Psoas muscle (tissue), 8 donors: Measurements from ENCODE around the gene DNAL1. TPM values are rescaled to one million over a fixed set of nuclear protein-coding genes. Genes with fewer than 3 reads are reported as not detected.

Experiments
- ATAC-seq, 4 donors: fragments of 200-7000 bp; cut with Tn5 transposase; one replicate each; pipeline ENCODE4 v1.9.1; 2020; ENCODE audit warnings: moderate library complexity in 3 of 4, mild to moderate bottlenecking in 2 of 4
- DNase-seq, 2 donors: peaks; one replicate each; pipeline ENCODE4 v3.0.0-alpha.2; 2020
- H3K27ac ChIP-seq: fragments of 200-600 bp; one replicate; pipeline ENCODE4 v1.8.0; 2022
- H3K27me3 ChIP-seq, 3 donors: fragments of 200-600 bp in 1 of 3; one replicate each; pipeline versions ENCODE4 v1.6.1 to v1.8.0; 2013 to 2022; ENCODE audit warnings: low read length in 2 of 3, mild to moderate bottlenecking in 2 of 3, moderate library complexity in 1 of 3; ENCODE audit not compliant: insufficient read depth in 3 of 3
- H3K36me3 ChIP-seq, 2 donors: fragments of 200-600 bp in 1 of 2; one replicate each; pipeline versions ENCODE4 v1.6.1 to v1.8.0; 2013 to 2022; ENCODE audit warnings: low read depth in 1 of 2, mild to moderate bottlenecking in 1 of 2, moderate library complexity in 1 of 2; ENCODE audit not compliant: insufficient read depth in 1 of 2
- H3K4me1 ChIP-seq: fragments of 200-600 bp; one replicate; pipeline ENCODE4 v1.8.0; 2022
- H3K4me3 ChIP-seq: fragments of 200-600 bp; one replicate; pipeline ENCODE4 v1.8.0; 2022; ENCODE audit warnings: mild to moderate bottlenecking
- H3K9me3 ChIP-seq: fragments of 200-600 bp; one replicate; pipeline ENCODE4 v1.8.0; 2022
- CTCF ChIP-seq: fragments of 200-600 bp; IDR thresholded peaks from one replicate; pipeline ENCODE4 v1.8.0; 2022; ENCODE audit warnings: antibody characterized with exemption
- WGBS, 3 donors: extraction: QIAGEN DNeasy Blood & Tissue Kit; methylation state at CpG; one replicate each; pipeline versions ENCODE4 v1.1.6 to v1.1.7; 2013; 5-methylcytosine and 5-hydroxymethylcytosine counted together
- intact Hi-C, 2 donors: fragments of 100-400 bp; cut with DNase I; formaldehyde crosslinking; loops; one replicate each; pipeline versions ENCODE4 v1.11.0 to v1.14.2; 2022
- polyA plus RNA-seq, 3 donors: library from polyadenylated mRNA; stranded (reverse); fragments of 200-250 nt; gene quantifications; one replicate each; pipeline ENCODE4 v1.2.3, GENCODE V29; 2013
- total RNA-seq, 4 donors: library from RNA; stranded (reverse); fragmentation: NEBNext Ultra II Directional in 2 of 4; extraction: Animal tissue kit (Norgen Biotek cat#: 25700) in 2 of 4; gene quantifications; one replicate each; pipeline versions ENCODE4 v1.2.1 to v1.2.4, GENCODE V29; 2021 to 2023
- donor health status: healthy with polysubstance abuse.
- donor health status: DM: no; HTN: no; CAD: no; lungs with moderate emphysema.
- donor health status: Bipolar disorder and iron deficiency.
- donor health status: healthy.
- donor health status: DM: yes; HTN: yes; CAD: no.
- donor health status: DM: no; HTN: no; CAD: no.
- donor health status: DM: no; HTN: no; CAD: no.
- donor health status: DM: yes; HTN: yes; CAD: no.

The DNAL1 gene
- total and polyA plus RNA-seq, 7 donors = 4.3 to 20.0 (median 6.4) TPM

DNA sequence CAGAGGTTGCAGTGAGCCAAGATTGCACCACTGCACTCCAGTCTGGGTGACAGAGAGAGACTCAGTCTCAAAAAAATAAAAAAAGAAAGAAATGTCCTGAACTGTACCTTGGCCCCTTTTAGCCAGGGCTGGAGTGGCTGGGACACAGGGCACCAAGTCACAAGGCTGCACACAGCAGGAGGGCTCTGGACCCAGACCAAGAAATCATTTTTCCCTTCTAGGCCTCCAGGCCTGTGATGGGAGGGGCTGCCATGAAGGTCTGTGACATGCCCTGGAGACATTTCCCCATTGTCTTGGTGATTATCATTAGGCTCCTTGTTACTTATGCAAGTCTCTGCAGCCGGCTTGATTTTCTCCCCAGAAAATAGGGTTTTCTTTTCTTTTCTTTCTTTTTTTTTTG, 37.5 kb upstream of the DNAL1 start:
- H3K36me3 ChIP-seq = no peaks in the 10 kb centered on the region
- WGBS, 3 donors = 89 to 93% (median 92%) methylated on average over 1 of the region's 1 CpG
- no peaks in the 10 kb centered on the region for H3K4me1 ChIP-seq
- no peak for DNase-seq
- intact Hi-C loops = no loop called here
- H3K9me3 ChIP-seq = no peaks in the 10 kb centered on the region
- H3K4me3 ChIP-seq = no peak overlapping the region
- ATAC-seq = no peak
- no peaks in the 10 kb centered on the region for H3K27me3 ChIP-seq
- TF ChIP-seq CTCF = no peak
- no peak overlapping the region for H3K27ac ChIP-seq

DNA sequence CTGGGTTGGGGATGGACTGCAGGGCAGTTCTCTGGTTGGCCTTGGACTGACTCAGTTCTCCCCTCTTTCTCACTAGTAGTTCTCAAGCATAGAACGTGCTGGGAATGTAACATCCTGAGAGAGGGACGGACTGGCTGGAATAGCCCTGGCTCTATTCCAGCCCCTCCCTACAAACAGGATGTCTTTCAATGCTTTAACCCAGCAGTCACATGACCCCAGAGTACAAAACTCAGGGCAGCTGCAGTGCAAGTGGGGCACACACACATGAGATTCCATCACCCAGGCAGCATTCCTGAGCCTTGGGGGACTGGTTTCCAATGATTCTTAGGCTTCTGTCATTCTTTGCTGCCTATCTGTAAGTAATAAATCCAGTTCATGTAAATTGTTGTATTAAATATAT, 34.1 kb upstream of the DNAL1 start:
- no peaks in the 10 kb centered on the region for H3K27me3 ChIP-seq
- intact Hi-C loops = loop anchor here in 1 of 2 donors (5.0 kb wide), 2 partner anchors 43 to 118 kb away; partner anchors contain the start of genes ACOT2 and RIOX1
- H3K36me3 ChIP-seq = no peaks in the 10 kb centered on the region
- ATAC-seq (no peak), DNase-seq (no peak)
- H3K27ac ChIP-seq = no peak overlapping the region
- H3K4me1 ChIP-seq = no peaks in the 10 kb centered on the region
- H3K9me3 ChIP-seq = no peaks in the 10 kb centered on the region
- TF ChIP-seq CTCF = no peak
- 18 to 48% (median 30%) methylated on average over 2 of the region's 2 CpGs for WGBS, 3 donors
- no peak overlapping the region for H3K4me3 ChIP-seq

GRCh38 chr14:73612339-73613045, 32.3 kb upstream of the DNAL1 start, which contains the start of gene ACOT6:
ACOT6 (plus strand) TSS chr14:73612517; CDS start chr14:73612572, 55 bp downstream.
- H3K36me3 ChIP-seq = no peaks in the 10 kb centered on the region
- peak within 1 kb of the TSS; percentile 82 for H3K27ac ChIP-seq
- intact Hi-C loops = loop anchor here in 1 of 2 donors (5.0 kb wide), 2 partner anchors 45 to 120 kb away; partner anchors contain the start of genes ACOT2 and RIOX1
- DNase-seq = peak; percentile 72 to 87
- H3K4me3 ChIP-seq = peak within 1 kb of the TSS; percentile 86
- H3K4me1 ChIP-seq = no peaks in the 10 kb centered on the region
- H3K27me3 ChIP-seq = no peaks in the 10 kb centered on the region
- no peak for TF ChIP-seq CTCF
- peak; percentile 89 to 93 (median 91) for ATAC-seq
- no peaks in the 10 kb centered on the region for H3K9me3 ChIP-seq
- WGBS, 3 donors = 0 to 1% (median 1%) methylated on average over 54 to 84 of the region's 84 CpGs

- WGBS, 3 donors = 9 to 16% (median 13%) methylated on average over 13 of the region's 13 CpGs
- Histone ChIP-seq H3K4me3 (peak overlapping the region; percentile 86), H3K27me3 (no peaks in the 10 kb centered on the region), H3K36me3 (no peaks in the 10 kb centered on the region), H3K27ac (peak overlapping the region; percentile 82), H3K9me3 (no peaks in the 10 kb centered on the region), H3K4me1 (no peaks in the 10 kb centered on the region)
- DNase-seq (no peak), ATAC-seq (peak in 3 of 4 donors; percentile 19 to 30 (median 30))
- no peak for TF ChIP-seq CTCF
- intact Hi-C loops = loop anchor here in 1 of 2 donors (5.0 kb wide), 2 partner anchors 46 to 121 kb away; partner anchors contain the start of genes ACOT2 and RIOX1
These were observed 31.8 kb upstream of the DNAL1 start for GRCh38 chr14:73613046-73613383.
